Upper lobe of left lung (tissue), 6 donors: ENCODE results near the gene BRWD1. TPM values are rescaled to one million over a fixed set of nuclear protein-coding genes. Genes with fewer than 3 reads are reported as not detected.

Experiments
- ATAC-seq, 2 donors: fragments of 200-7000 bp; cut with Tn5 transposase; one replicate each; pipeline ENCODE4 v1.9.1; 2022; ENCODE audit warnings: mild to moderate bottlenecking in 2 of 2, moderate library complexity in 2 of 2; ENCODE audit not compliant: low FRiP score in 2 of 2
- DNase-seq, 2 donors: peaks; one replicate each; pipeline ENCODE4 v3.0.0-alpha.2; 2019 to 2020
- H3K27ac ChIP-seq, 4 donors: fragments of 200-600 bp; sonication (generic); one replicate each; pipeline ENCODE4 v1.5.1; 2016 to 2019
- H3K27me3 ChIP-seq, 4 donors: fragments of 200-600 bp; sonication (generic); one replicate each; pipeline ENCODE4 v1.5.1; 2017 to 2019
- H3K36me3 ChIP-seq, 4 donors: fragments of 200-600 bp; sonication (generic); one replicate each; pipeline ENCODE4 v1.5.1; 2016 to 2019
- H3K4me1 ChIP-seq, 4 donors: fragments of 200-600 bp; sonication (generic); one replicate each; pipeline ENCODE4 v1.5.1; 2018 to 2019
- H3K4me3 ChIP-seq, 4 donors: fragments of 200-600 bp; sonication (generic); one replicate each; pipeline ENCODE4 v1.5.1; 2017 to 2019; ENCODE audit warnings: mild to moderate bottlenecking in 2 of 4, moderate library complexity in 1 of 4
- H3K9me3 ChIP-seq, 4 donors: fragments of 200-600 bp; sonication (generic); one replicate each; pipeline ENCODE4 v1.5.1; 2018 to 2019
- EP300 ChIP-seq, 4 donors: sonication (generic); formaldehyde crosslinking; IDR thresholded peaks; one replicate each; pipeline ENCODE4 v1.5.1; 2017; ENCODE audit warnings: antibody characterized with exemption in 4 of 4, control low read depth in 2 of 4
- POLR2A ChIP-seq, 4 donors: fragments of 450-650 bp; IDR thresholded peaks; one replicate each; pipeline ENCODE4 v1.5.1; 2016 to 2017; ENCODE audit warnings: antibody characterized with exemption in 4 of 4, mild to moderate bottlenecking in 2 of 4
- POLR2AphosphoS5 ChIP-seq, 2 donors: sonication (generic); formaldehyde crosslinking; IDR thresholded peaks; one replicate each; pipeline ENCODE4 v1.5.1; 2017; ENCODE audit warnings: antibody characterized with exemption in 2 of 2
- WGBS, 2 donors: methylation state at CpG; one replicate each; pipeline ENCODE4 v1.1.5; 2017 to 2018; 5-methylcytosine and 5-hydroxymethylcytosine counted together
- total RNA-seq, 6 donors: library from RNA; depleted of rRNA in 4 of 6; stranded (reverse); fragments of >200 nt in 4 of 6; gene quantifications; one replicate each; pipeline versions ENCODE4 v1.1.0 to v1.2.1, GENCODE V29; 2016 to 2021
- TF ChIP-seq, protein P1 (sequence below), 6 experiments: fragments of 450-650 bp in 4 of 6; fragments of 200-600 bp in 2 of 6; sonication (generic) in 2 of 6; IDR thresholded peaks; one replicate each; pipeline ENCODE4 v1.5.1; 2016 to 2019; ENCODE audit warnings: antibody characterized with exemption in 6 of 6
- donor health status: DM: no; HTN: no; CAD: no; lungs with moderate emphysema.
- donor health status: DM: no; HTN: yes; CAD: no; lungs with severe emphysema.

Gene BRWD1
- total RNA-seq, 6 donors from 2014 or later = 23.4 to 144 (median 42.0) TPM

DNA sequence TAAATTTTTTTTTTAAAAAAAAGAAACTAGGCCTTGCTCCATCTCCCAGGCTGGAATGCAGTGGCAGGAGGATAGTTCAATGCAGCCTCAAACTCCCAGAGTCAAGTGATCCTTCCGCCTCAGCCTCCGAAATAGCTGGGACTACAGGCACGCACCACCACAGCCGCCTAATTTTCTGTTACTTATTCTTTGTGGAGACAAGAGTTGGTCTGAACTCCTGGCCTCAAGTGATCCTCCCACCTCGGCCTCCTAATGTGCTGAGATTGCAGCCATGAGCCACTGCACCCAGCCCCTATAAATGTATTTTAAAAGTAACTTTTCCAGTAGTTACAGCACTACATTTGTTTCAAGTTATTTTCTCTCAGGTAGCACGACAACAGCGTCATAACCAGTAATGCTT is 2.3 kb downstream of the BRWD1 start:
- no peak overlapping the region for H3K27ac ChIP-seq

DNA sequence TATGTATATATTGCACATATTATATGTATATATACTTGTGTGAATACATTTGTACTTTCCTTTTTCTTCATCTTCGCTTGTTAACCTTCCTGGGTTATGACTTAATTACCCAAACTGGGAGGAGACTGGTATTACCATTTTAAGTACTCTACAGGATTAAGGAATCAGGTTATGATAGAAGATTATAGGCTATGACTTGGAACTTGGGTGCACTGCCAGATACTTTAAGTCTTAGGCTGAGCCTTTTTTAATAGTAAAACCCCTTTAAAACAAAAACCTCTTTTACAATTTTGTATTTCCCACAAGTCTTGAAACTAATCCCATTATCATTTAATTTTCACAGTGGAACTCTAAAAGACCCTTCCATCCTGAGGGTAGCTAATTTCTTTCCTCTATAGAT is 6.0 kb downstream of the BRWD1 start:
- ATAC-seq (no peak), DNase-seq (no peak)
- no peak overlapping the region for H3K4me3 ChIP-seq
- H3K4me1 ChIP-seq = peaks cover 4 to 17% (median 11%) of the 10 kb centered on the region in 4 donors
- H3K27ac ChIP-seq = no peak overlapping the region
- no peak for TF ChIP-seq POLR2AphosphoS5 (IDR thresholded peaks at IDR 0.05)
- TF ChIP-seq EP300 (IDR thresholded peaks at IDR 0.05) = no peak
- TF ChIP-seq POLR2A (IDR thresholded peaks at IDR 0.05) = no peak
- TF ChIP-seq, protein P1, sequence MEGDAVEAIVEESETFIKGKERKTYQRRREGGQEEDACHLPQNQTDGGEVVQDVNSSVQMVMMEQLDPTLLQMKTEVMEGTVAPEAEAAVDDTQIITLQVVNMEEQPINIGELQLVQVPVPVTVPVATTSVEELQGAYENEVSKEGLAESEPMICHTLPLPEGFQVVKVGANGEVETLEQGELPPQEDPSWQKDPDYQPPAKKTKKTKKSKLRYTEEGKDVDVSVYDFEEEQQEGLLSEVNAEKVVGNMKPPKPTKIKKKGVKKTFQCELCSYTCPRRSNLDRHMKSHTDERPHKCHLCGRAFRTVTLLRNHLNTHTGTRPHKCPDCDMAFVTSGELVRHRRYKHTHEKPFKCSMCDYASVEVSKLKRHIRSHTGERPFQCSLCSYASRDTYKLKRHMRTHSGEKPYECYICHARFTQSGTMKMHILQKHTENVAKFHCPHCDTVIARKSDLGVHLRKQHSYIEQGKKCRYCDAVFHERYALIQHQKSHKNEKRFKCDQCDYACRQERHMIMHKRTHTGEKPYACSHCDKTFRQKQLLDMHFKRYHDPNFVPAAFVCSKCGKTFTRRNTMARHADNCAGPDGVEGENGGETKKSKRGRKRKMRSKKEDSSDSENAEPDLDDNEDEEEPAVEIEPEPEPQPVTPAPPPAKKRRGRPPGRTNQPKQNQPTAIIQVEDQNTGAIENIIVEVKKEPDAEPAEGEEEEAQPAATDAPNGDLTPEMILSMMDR (IDR thresholded peaks at IDR 0.05) = no peak
- no peaks in the 10 kb centered on the region for H3K9me3 ChIP-seq
- H3K27me3 ChIP-seq = no peaks in the 10 kb centered on the region
- peaks cover 7 to 52% (median 14%) of the 10 kb centered on the region in 4 donors for H3K36me3 ChIP-seq
- 81 to 88% methylated on average over 1 of the region's 1 CpG for WGBS, 2 donors

More for the DNA sequence above, 2.3 kb downstream of the BRWD1 start:
- Histone ChIP-seq H3K4me1 (peaks cover 9 to 23% (median 15%) of the 10 kb centered on the region in 4 donors), H3K9me3 (no peaks in the 10 kb centered on the region), H3K27me3 (no peaks in the 10 kb centered on the region), H3K4me3 (no peak overlapping the region), H3K36me3 (peaks cover 0 to 33% (median 8%) of the 10 kb centered on the region in 4 donors)
- DNase-seq (no peak), ATAC-seq (no peak)
- WGBS, 2 donors = 91 to 97% methylated on average over 7 of the region's 7 CpGs
- TF ChIP-seq EP300 (IDR thresholded peaks at IDR 0.05) (no peak), POLR2AphosphoS5 (IDR thresholded peaks at IDR 0.05) (no peak), POLR2A (IDR thresholded peaks at IDR 0.05) (no peak)
- TF ChIP-seq, protein P1 (IDR thresholded peaks at IDR 0.05) = no peak

DNA sequence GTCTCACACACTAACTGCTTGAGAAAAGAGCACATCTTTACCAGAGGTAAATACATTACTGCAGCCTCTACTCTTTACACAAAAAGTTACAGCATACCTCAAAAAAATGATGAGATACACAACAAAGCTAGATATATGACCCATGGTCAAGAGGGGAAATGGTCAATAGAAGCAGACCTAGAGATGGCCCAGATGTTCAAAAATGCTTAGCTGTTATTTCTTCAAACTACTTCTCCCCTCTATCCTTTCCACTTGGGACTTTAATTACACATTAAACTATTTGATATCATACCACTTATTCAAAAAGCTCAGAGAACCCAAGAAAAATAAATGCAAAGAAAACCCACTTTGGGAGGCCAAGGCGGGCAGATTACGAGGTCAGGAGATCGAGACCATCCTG is 12.8 kb downstream of the BRWD1 start:
- ATAC-seq (no peak), DNase-seq (no peak)
- no peak for TF ChIP-seq EP300 (IDR thresholded peaks at IDR 0.05)
- TF ChIP-seq POLR2AphosphoS5 (IDR thresholded peaks at IDR 0.05) = no peak
- no peak for TF ChIP-seq POLR2A (IDR thresholded peaks at IDR 0.05)
- TF ChIP-seq, protein P1 (IDR thresholded peaks at IDR 0.05) = no peak
- H3K4me1 ChIP-seq = no peaks in the 10 kb centered on the region
- 96 to 98% methylated on average over 3 of the region's 3 CpGs for WGBS, 2 donors
- no peaks in the 10 kb centered on the region for H3K27me3 ChIP-seq
- no peaks in the 10 kb centered on the region for H3K9me3 ChIP-seq
- H3K27ac ChIP-seq = no peak overlapping the region
- H3K4me3 ChIP-seq = no peak overlapping the region
- peaks cover 0 to 72% (median 29%) of the 10 kb centered on the region in 4 donors for H3K36me3 ChIP-seq

DNA sequence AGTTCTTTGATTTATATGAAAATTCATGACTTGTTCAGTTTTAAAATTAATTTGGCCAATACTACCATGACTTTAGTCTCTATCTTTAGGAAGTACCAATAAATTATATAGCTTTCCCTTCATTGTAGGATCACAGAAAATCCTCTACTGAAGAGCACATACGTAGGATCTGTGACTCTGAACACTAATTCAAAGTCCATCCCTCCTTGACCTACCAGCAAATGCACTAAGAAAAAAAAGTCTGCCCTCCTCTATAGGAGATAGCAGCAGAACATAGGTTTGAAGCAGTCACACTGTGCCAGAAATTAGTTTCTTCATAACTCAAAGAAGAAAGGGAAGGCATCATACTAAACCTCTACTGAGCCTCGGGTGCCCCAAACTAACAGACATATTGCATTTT is 16.5 kb downstream of the BRWD1 start:
- 90 to 95% methylated on average over 2 of the region's 2 CpGs for WGBS, 2 donors
- Histone ChIP-seq H3K27me3 (no peaks in the 10 kb centered on the region), H3K36me3 (peaks cover 5 to 86% (median 45%) of the 10 kb centered on the region in 4 donors), H3K4me3 (no peak overlapping the region), H3K27ac (no peak overlapping the region), H3K4me1 (no peaks in the 10 kb centered on the region), H3K9me3 (no peaks in the 10 kb centered on the region)
- DNase-seq = no peak
- ATAC-seq = no peak
- TF ChIP-seq EP300 (IDR thresholded peaks at IDR 0.05) (no peak), POLR2A (IDR thresholded peaks at IDR 0.05) (no peak), POLR2AphosphoS5 (IDR thresholded peaks at IDR 0.05) (no peak)
- TF ChIP-seq, protein P1 (IDR thresholded peaks at IDR 0.05) = no peak

DNA sequence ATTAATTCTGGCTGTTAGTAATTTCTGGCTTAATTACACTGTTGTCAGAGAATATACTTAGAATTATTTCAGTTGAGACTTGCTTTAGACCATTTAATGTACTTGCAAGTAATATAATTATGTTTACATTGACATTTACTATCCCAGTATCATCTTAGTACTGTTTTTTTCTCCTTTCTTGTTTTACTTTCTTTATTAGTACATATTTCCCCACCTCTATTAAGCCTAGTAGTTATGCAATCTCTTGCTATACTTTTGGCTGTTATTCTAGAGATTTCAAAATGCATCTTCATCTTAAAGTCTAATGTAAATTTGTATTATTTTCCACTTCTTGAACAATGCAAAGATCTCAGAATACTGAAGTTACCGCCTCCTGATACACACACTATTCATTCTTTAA is 24.4 kb downstream of the BRWD1 start:
- H3K9me3 ChIP-seq = no peaks in the 10 kb centered on the region
- H3K4me3 ChIP-seq = no peak overlapping the region
- H3K36me3 ChIP-seq = peaks cover 20 to 86% (median 34%) of the 10 kb centered on the region in 4 donors
- no peaks in the 10 kb centered on the region for H3K4me1 ChIP-seq
- no peak overlapping the region for H3K27ac ChIP-seq
- no peak for DNase-seq
- WGBS, 2 donors = 94% methylated on average over 1 of the region's 1 CpG
- ATAC-seq = no peak
- TF ChIP-seq EP300 (IDR thresholded peaks at IDR 0.05) (no peak), POLR2A (IDR thresholded peaks at IDR 0.05) (no peak), POLR2AphosphoS5 (IDR thresholded peaks at IDR 0.05) (no peak)
- TF ChIP-seq, protein P1 (IDR thresholded peaks at IDR 0.05) = no peak
- no peaks in the 10 kb centered on the region for H3K27me3 ChIP-seq
